ENCODE data around the gene CCDC159. TPM values are rescaled to one million over a fixed set of nuclear protein-coding genes. Genes with fewer than 3 reads are reported as not detected.

Gene CCDC159
- total and polyA plus RNA-seq, 2 of the 4 experiments (the other 2 are of a cell fraction): 4.7 to 14.0 TPM

- intact Hi-C loops (cut with micrococcal nuclease) (no loop called here), dilution Hi-C loops (cut with HindIII; ENCODE audit: low sequenced_read_pairs, unreplicated experiment) (no loop called here), in situ Hi-C loops (cut with MboI; ENCODE audit: low sequenced_read_pairs) (no loop called here)
- Histone ChIP-seq H3K56ac (ENCODE audit: extremely low read depth, insufficient read depth, low read length) (no peak overlapping the region), H2AK5ac (ENCODE audit: low read depth, low read length) (no peak overlapping the region), H3K9ac (ENCODE audit: low read depth, low read length) (no peak overlapping the region), H4K20me1 (ENCODE audit: insufficient read depth, low read length) (no peaks in the 10 kb centered on the region), H3K4ac (ENCODE audit: low read depth, low read length) (no peak overlapping the region), H3K79me1 (ENCODE audit: low read depth in 1 of 2, low read length in 2 of 2) (no peaks in the 10 kb centered on the region), H3K23ac (ENCODE audit: low read depth, low read length) (no peak overlapping the region), H2BK120ac (ENCODE audit: low read depth, low read length) (no peak overlapping the region), H2AK9ac (replicated peaks; ENCODE audit: low read depth, low read length, poor library complexity) (no peak overlapping the region), H3K27me3 (ENCODE audit: control insufficient read depth, insufficient read depth, low read length) (peaks cover 10% of the 10 kb centered on the region), H2AFZ (replicated peaks; ENCODE audit: low read length, poor library complexity) (no peak overlapping the region), H3K9me1 (ENCODE audit: insufficient read depth, low read length) (no peaks in the 10 kb centered on the region), H4K91ac (ENCODE audit: insufficient read depth, low read depth, low read length) (no peak overlapping the region), H2BK5ac (ENCODE audit: low read depth, low read length, poor library complexity, severe bottlenecking) (no peak overlapping the region), H3K18ac (ENCODE audit: low read depth, low read length) (no peak overlapping the region), H4K8ac (ENCODE audit: low read depth in 2 of 2, low read length in 2 of 2) (no peak overlapping the region), H3K4me3 (ENCODE audit: insufficient read depth, low read depth, low read length) (no peak overlapping the region), H3K4me1 (ENCODE audit: control insufficient read depth, insufficient read depth, low read length) (no peaks in the 10 kb centered on the region), H3K4me2 (ENCODE audit: low read depth, low read length) (no peak overlapping the region), H3K9me3 (ENCODE audit: control insufficient read depth, insufficient read depth, low read length) (no peaks in the 10 kb centered on the region), H2BK20ac (ENCODE audit: low read depth, low read length) (no peak overlapping the region), H3K14ac (replicated peaks; ENCODE audit: low read depth, low read length) (no peak overlapping the region), H3K36me3 (ENCODE audit: control insufficient read depth, insufficient read depth, low read length) (no peaks in the 10 kb centered on the region), H3K27ac (ENCODE audit: insufficient read depth, low read length) (no peak overlapping the region), H4K5ac (ENCODE audit: low read depth, low read length) (no peak overlapping the region), H2BK15ac (ENCODE audit: low read depth, low read length) (no peak overlapping the region)
- no peak for TF ChIP-seq CHD1 (IDR thresholded peaks at IDR 0.05; ENCODE audit: low read depth, low read length)
- TF ChIP-seq, protein P1, sequence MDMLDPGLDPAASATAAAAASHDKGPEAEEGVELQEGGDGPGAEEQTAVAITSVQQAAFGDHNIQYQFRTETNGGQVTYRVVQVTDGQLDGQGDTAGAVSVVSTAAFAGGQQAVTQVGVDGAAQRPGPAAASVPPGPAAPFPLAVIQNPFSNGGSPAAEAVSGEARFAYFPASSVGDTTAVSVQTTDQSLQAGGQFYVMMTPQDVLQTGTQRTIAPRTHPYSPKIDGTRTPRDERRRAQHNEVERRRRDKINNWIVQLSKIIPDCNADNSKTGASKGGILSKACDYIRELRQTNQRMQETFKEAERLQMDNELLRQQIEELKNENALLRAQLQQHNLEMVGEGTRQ (IDR thresholded peaks at IDR 0.05; ENCODE audit: low read depth, low read length): no peak
- TF ChIP-seq FOS (IDR thresholded peaks at IDR 0.05; ENCODE audit: low read depth, low read length): no peak
- TF ChIP-seq CTCF (conservative IDR thresholded peaks at IDR 0.05; ENCODE audit: low read depth, low read length): no peak
- no peak for TF ChIP-seq MXI1 (IDR thresholded peaks at IDR 0.05; ENCODE audit: borderline replicate concordance, low read depth, low read length)
- no peak for TF ChIP-seq ELK1 (IDR thresholded peaks at IDR 0.05; ENCODE audit: borderline replicate concordance, low read depth, low read length)
- no peak for TF ChIP-seq MAZ (IDR thresholded peaks at IDR 0.05; ENCODE audit: borderline replicate concordance, low read depth, low read length)
- no peak for TF ChIP-seq NFE2L2 (IDR thresholded peaks at IDR 0.05; ENCODE audit: low read depth, low read length)
- no peak for TF ChIP-seq RFX5 (IDR thresholded peaks at IDR 0.05; ENCODE audit: low read depth, low read length)
- no peak for TF ChIP-seq MAFK (IDR thresholded peaks at IDR 0.05; ENCODE audit: low read depth, low read length)
- no peak for TF ChIP-seq POLR2A (IDR thresholded peaks at IDR 0.05; ENCODE audit: low read depth, low read length)
- TF ChIP-seq BHLHE40 (IDR thresholded peaks at IDR 0.05; ENCODE audit: low read depth, low read length): no peak
- no peak for TF ChIP-seq SMC3 (IDR thresholded peaks at IDR 0.05; ENCODE audit: low read depth, low read length)
- TF ChIP-seq RAD21 (IDR thresholded peaks at IDR 0.05; ENCODE audit: low read length): no peak
- TF ChIP-seq CEBPB (IDR thresholded peaks at IDR 0.05; ENCODE audit: low read depth, low read length): no peak
- TF ChIP-seq RCOR1 (IDR thresholded peaks at IDR 0.05; ENCODE audit: insufficient replicate concordance, low read length): no peak
- DNase-seq (no peak), ATAC-seq (ENCODE audit: low read depth) (no peak)
- WGBS, 2 experiments (ENCODE audit: extremely low coverage in 2 of 2, insufficient read length in 1 of 2): no CpG with 5 or more reads among the region's 5 CpGs
- no TSS peak for BruUV-seq (replicated peaks)
- POLR2A ChIA-PET (ENCODE audit: unreplicated experiment): no interaction called here
- CTCF ChIA-PET: interaction anchor here (0.5 kb wide), 1 partner anchor 10 kb away, joined by 3 read pairs; no protein-coding TSS in a partner anchor
Observed at GRCh38 chr19:11304936-11305335, 41.4 kb upstream of the CCDC159 start.

All from IMR-90 (cell line).